GM23248 (cell line): ENCODE data around the gene RTN4R. TPM values are rescaled to one million over a fixed set of nuclear protein-coding genes. Genes with fewer than 3 reads are reported as not detected.

ENCODE experiments used
- DNase-seq: peaks from one replicate; pipeline ENCODE4 v3.0.0-alpha.2; 2015
- H2AFZ ChIP-seq: fragments of 200-600 bp; sonication (generic); 2 replicates; pipeline ENCODE4 v1.6.1; 2016; ENCODE audit warnings: antibody characterized with exemption
- H3F3A ChIP-seq: fragments of 200-600 bp; sonication (generic); 2 replicates; pipeline ENCODE4 v1.6.1; 2016; ENCODE audit warnings: mild to moderate bottlenecking, antibody characterized with exemption, mixed run types; ENCODE audit not compliant: insufficient read depth
- H3K27ac ChIP-seq: fragments of 200-600 bp; sonication (generic); 2 replicates; pipeline ENCODE4 v1.5.1; 2016; ENCODE audit warnings: mild to moderate bottlenecking
- H3K27me3 ChIP-seq: fragments of 200-600 bp; sonication (generic); replicated peaks from 2 replicates; pipeline ENCODE4 v1.6.1; 2016; ENCODE audit warnings: mild to moderate bottlenecking; ENCODE audit not compliant: insufficient read depth
- H3K36me3 ChIP-seq: fragments of 200-600 bp; sonication (generic); 2 replicates; pipeline ENCODE4 v1.6.1; 2016; ENCODE audit warnings: low read depth, mild to moderate bottlenecking
- H3K4me1 ChIP-seq: fragments of 200-600 bp; sonication (generic); 2 replicates; pipeline ENCODE4 v1.6.1; 2016; ENCODE audit warnings: mild to moderate bottlenecking; ENCODE audit not compliant: insufficient read depth
- H3K4me2 ChIP-seq: fragments of 200-600 bp; sonication (generic); one replicate; pipeline ENCODE4 v1.6.1; 2016; ENCODE audit warnings: mild to moderate bottlenecking; ENCODE audit not compliant: unreplicated experiment
- H3K4me3 ChIP-seq: fragments of 200-600 bp; sonication (generic); 2 replicates; pipeline ENCODE4 v1.5.1; 2016; ENCODE audit warnings: mild to moderate bottlenecking
- H3K79me2 ChIP-seq: fragments of 200-600 bp; sonication (generic); 2 replicates; pipeline ENCODE4 v1.6.1; 2016; ENCODE audit warnings: mild to moderate bottlenecking; ENCODE audit not compliant: insufficient read depth
- H3K9ac ChIP-seq: fragments of 200-600 bp; sonication (generic); 2 replicates; pipeline ENCODE4 v1.6.1; 2016; ENCODE audit warnings: mild to moderate bottlenecking
- H3K9me2 ChIP-seq: fragments of 200-600 bp; sonication (generic); 2 replicates; pipeline ENCODE4 v1.6.1; 2016; ENCODE audit warnings: mixed run types, mild to moderate bottlenecking, moderate library complexity; ENCODE audit not compliant: insufficient read depth
- H3K9me3 ChIP-seq: fragments of 200-600 bp; sonication (generic); one replicate; pipeline ENCODE4 v1.6.1; 2017; ENCODE audit warnings: low read depth
- H4K20me1 ChIP-seq: fragments of 200-600 bp; sonication (generic); 2 replicates; pipeline ENCODE4 v1.6.0; 2016; ENCODE audit not compliant: insufficient read depth
- EZH2 ChIP-seq: fragments of 200-600 bp; sonication (generic); IDR thresholded peaks from 2 replicates; pipeline ENCODE4 v1.6.1; 2018; ENCODE audit warnings: antibody characterized with exemption, mild to moderate bottlenecking; ENCODE audit not compliant: insufficient read depth, poor library complexity, severe bottlenecking
- EZH2phosphoT487 ChIP-seq: fragments of 200-600 bp; sonication (generic); IDR thresholded peaks from 2 replicates; pipeline ENCODE4 v1.6.1; 2018; ENCODE audit warnings: antibody characterized with exemption, moderate library complexity, mild to moderate bottlenecking, low read depth; ENCODE audit not compliant: insufficient read depth
- WGBS, 2 experiments: methylation state at CpG; one replicate each; pipeline ENCODE4 v1.1.6; 2015 to 2017; ENCODE audit warnings: low lambda C conversion rate in 2 of 2, low coverage in 1 of 2; ENCODE audit errors: missing lambda C conversion rate in 2 of 2; 5-methylcytosine and 5-hydroxymethylcytosine counted together
- in situ Hi-C: fragments of 300-500 bp; cut with MboI; formaldehyde crosslinking; loops from 2 replicates; pipeline ENCODE4 v1.15.0; 2020
- polyA plus RNA-seq: library from polyadenylated mRNA; unstranded; fragments of >200 nt; fragmentation: Nextera tagmentation; extraction: Ambion mirVana; gene quantifications from 2 replicates; pipeline ENCODE4 v1.2.1, GENCODE V29; 2016
- total RNA-seq: library from RNA; depleted of rRNA; stranded (reverse); fragments of >200 nt; shearing (Covaris generic); gene quantifications from 2 replicates; pipeline ENCODE4 v1.2.3, GENCODE V29; 2014

Gene RTN4R
- total and polyA plus RNA-seq, 2 experiments from 2014 or later, result 0.25 TPM; not detected in 1

- in situ Hi-C loops, result no loop called here
- Histone ChIP-seq H3K9me3 (no peaks in the 10 kb centered on the region), H3K9ac (no peak overlapping the region)
These were observed 43.9 kb downstream of the RTN4R start for GRCh38 chr22:20224256-20224626.

GRCh38 chr22:20223421-20224255 lies 44.5 kb downstream of the RTN4R start:
- Histone ChIP-seq H3K9me3 (no peaks in the 10 kb centered on the region), H4K20me1 (no peaks in the 10 kb centered on the region), H3K27me3 (peaks cover 7% of the 10 kb centered on the region), H3K9ac (no peak overlapping the region), H3K4me2 (no peak overlapping the region), H3K4me1 (no peaks in the 10 kb centered on the region), H3K27ac (no peak overlapping the region), H3K79me2 (no peaks in the 10 kb centered on the region), H3K36me3 (no peaks in the 10 kb centered on the region), H3K4me3 (no peak overlapping the region), H3F3A (no peaks in the 10 kb centered on the region), H3K9me2 (no peaks in the 10 kb centered on the region), H2AFZ (no peak overlapping the region)
- no peak for DNase-seq
- WGBS, 2 experiments, result 67 to 74% methylated on average over 26 to 27 of the region's 29 CpGs
- in situ Hi-C loops, result no loop called here
- TF ChIP-seq EZH2, result no peak
- no peak for TF ChIP-seq EZH2phosphoT487

More at GRCh38 chr22:20224256-20224626, 43.9 kb downstream of the RTN4R start:
- no peak overlapping the region for H3K4me3 ChIP-seq
- no peaks in the 10 kb centered on the region for H4K20me1 ChIP-seq
- H3K36me3 ChIP-seq, result no peaks in the 10 kb centered on the region
- 34 to 40% methylated on average over 3 of the region's 3 CpGs for WGBS, 2 experiments
- H3K27ac ChIP-seq, result no peak overlapping the region
- no peak for TF ChIP-seq EZH2
- TF ChIP-seq EZH2phosphoT487, result no peak
- H3F3A ChIP-seq, result no peaks in the 10 kb centered on the region
- no peaks in the 10 kb centered on the region for H3K4me1 ChIP-seq
- H2AFZ ChIP-seq, result no peak overlapping the region
- H3K27me3 ChIP-seq, result peaks cover 5% of the 10 kb centered on the region
- no peaks in the 10 kb centered on the region for H3K79me2 ChIP-seq
- no peaks in the 10 kb centered on the region for H3K9me2 ChIP-seq
- no peak overlapping the region for H3K4me2 ChIP-seq
- no peak for DNase-seq

DNA sequence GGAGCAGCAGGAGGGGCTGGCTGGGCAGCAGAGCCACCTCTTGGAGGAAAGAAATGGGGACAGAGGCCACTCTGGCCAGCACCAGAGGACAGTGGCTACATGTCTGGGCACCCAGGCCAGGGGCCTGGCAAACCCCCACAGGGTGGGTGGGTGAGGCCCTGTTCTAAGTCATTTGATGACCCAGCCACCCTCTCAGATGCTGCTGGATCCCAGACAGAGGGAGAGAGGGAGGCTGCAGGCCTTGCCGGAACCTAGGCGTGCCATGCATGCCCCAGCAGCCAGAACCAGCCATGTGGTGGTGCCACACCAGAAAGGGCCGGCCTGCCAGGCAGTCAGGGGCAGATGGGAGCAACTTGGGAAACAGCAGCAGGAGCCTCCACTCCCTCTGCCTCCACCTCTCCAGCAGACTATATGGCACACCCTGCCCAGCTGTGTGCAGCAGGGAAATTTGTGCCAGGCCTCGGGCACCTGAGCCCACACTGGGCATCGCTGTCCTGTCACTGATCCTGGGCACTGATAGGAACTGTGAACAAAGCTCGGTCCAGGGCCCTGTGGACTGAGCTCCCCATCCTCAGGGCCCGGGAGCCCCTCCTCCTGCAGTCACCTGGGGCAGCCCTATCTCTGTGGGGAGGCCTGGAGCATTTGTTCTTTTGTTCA lies 45.2 kb downstream of the RTN4R start:
- H3K4me1 ChIP-seq, result no peaks in the 10 kb centered on the region
- no peak overlapping the region for H3K4me2 ChIP-seq
- H3K9me2 ChIP-seq, result no peaks in the 10 kb centered on the region
- no peaks in the 10 kb centered on the region for H3K36me3 ChIP-seq
- no peak overlapping the region for H2AFZ ChIP-seq
- TF ChIP-seq EZH2 (no peak), EZH2phosphoT487 (no peak)
- in situ Hi-C loops, result no loop called here
- no peak overlapping the region for H3K27ac ChIP-seq
- peaks cover 5% of the 10 kb centered on the region for H3K27me3 ChIP-seq
- no peaks in the 10 kb centered on the region for H3K9me3 ChIP-seq
- WGBS, 2 experiments, result 61 to 64% methylated on average over 7 of the region's 7 CpGs
- H3K4me3 ChIP-seq, result no peak overlapping the region
- no peaks in the 10 kb centered on the region for H3F3A ChIP-seq
- no peak overlapping the region for H3K9ac ChIP-seq
- no peaks in the 10 kb centered on the region for H3K79me2 ChIP-seq
- DNase-seq, result no peak
- no peaks in the 10 kb centered on the region for H4K20me1 ChIP-seq

- 43 to 48% methylated on average over 15 to 17 of the region's 17 CpGs for WGBS, 2 experiments
- in situ Hi-C loops, result no loop called here
- Histone ChIP-seq H3K27ac (no peak overlapping the region), H3F3A (no peaks in the 10 kb centered on the region), H3K9ac (no peak overlapping the region), H3K4me3 (no peak overlapping the region), H2AFZ (no peak overlapping the region), H3K79me2 (no peaks in the 10 kb centered on the region), H3K4me1 (no peaks in the 10 kb centered on the region), H3K36me3 (no peaks in the 10 kb centered on the region), H3K9me3 (no peaks in the 10 kb centered on the region), H3K9me2 (no peaks in the 10 kb centered on the region), H3K27me3 (peaks cover 5% of the 10 kb centered on the region), H4K20me1 (no peaks in the 10 kb centered on the region), H3K4me2 (no peak overlapping the region)
- no peak for TF ChIP-seq EZH2
- no peak for TF ChIP-seq EZH2phosphoT487
- no peak for DNase-seq
These were observed 46.4 kb downstream of the RTN4R start for GRCh38 chr22:20221421-20222340.
